OCI-LY3 (cell line): ENCODE data around the gene M6PR.
"Not testable (repeated sequence)": the region's sequence is repeated elsewhere in the genome, so short reads cannot be mapped to it uniquely, and the experiment has no call there.

Source experiments
- H2AFZ ChIP-seq: fragments of 200-600, 300-600 bp; shearing (Covaris generic); 2 replicates; pipeline ENCODE4 v1.6.0; 2014; ENCODE audit warnings: antibody characterized with exemption, low read depth, low read length
- H3K27ac ChIP-seq: fragments of 200-600, 300-600 bp; sonication (generic); 2 replicates; pipeline ENCODE4 v1.5.1; 2014; ENCODE audit warnings: mild to moderate bottlenecking, low read length, moderate library complexity, mixed read lengths
- H3K27me3 ChIP-seq: fragments of 200-600, 300-600 bp; sonication (generic); 2 replicates; pipeline ENCODE4 v1.6.1; 2014; ENCODE audit warnings: low read depth, low read length, mixed read lengths
- H3K36me3 ChIP-seq: fragments of 200-600, 300-600 bp; sonication (generic); replicated peaks from 2 replicates; pipeline ENCODE3; 2014; ENCODE audit warnings: low read depth, low read length, mixed read lengths
- H3K4me1 ChIP-seq: fragments of 300-600, 200-600 bp; sonication (generic); 2 replicates; pipeline ENCODE4 v1.6.1; 2014; ENCODE audit warnings: low read length, mixed read lengths
- H3K4me2 ChIP-seq: fragments of 200-600, 300-600 bp; sonication (generic); 2 replicates; pipeline ENCODE4 v1.6.1; 2014; ENCODE audit warnings: low read length, mixed read lengths
- H3K4me3 ChIP-seq: fragments of 300-600, 200-600 bp; sonication (generic); 2 replicates; pipeline ENCODE4 v1.5.1; 2014; ENCODE audit warnings: antibody characterized with exemption, mild to moderate bottlenecking, low read length, moderate library complexity
- H3K79me2 ChIP-seq: fragments of 300-600, 200-600 bp; shearing (Covaris generic); 2 replicates; pipeline ENCODE4 v1.6.1; 2014; ENCODE audit warnings: mild to moderate bottlenecking, low read length, mixed read lengths
- H3K9ac ChIP-seq: fragments of 300-600, 200-600 bp; shearing (Covaris generic); 2 replicates; pipeline ENCODE4 v1.6.0; 2014; ENCODE audit warnings: mild to moderate bottlenecking, low read length, moderate library complexity
- H3K9me3 ChIP-seq: fragments of 200-600, 300-600 bp; shearing (Covaris generic); 2 replicates; pipeline ENCODE4 v1.6.1; 2014; ENCODE audit warnings: low read length, mixed read lengths; ENCODE audit not compliant: insufficient read depth
- H4K20me1 ChIP-seq: fragments of 200-600, 300-600 bp; sonication (generic); 2 replicates; pipeline ENCODE4 v1.6.1; 2016; ENCODE audit warnings: low read length, mixed read lengths; ENCODE audit not compliant: insufficient read depth
- CTCF ChIP-seq: fragments of 200-600, 300-600 bp; sonication (generic); IDR thresholded peaks from 2 replicates; pipeline ENCODE4 v1.5.1; 2014; ENCODE audit warnings: antibody characterized with exemption, low read length, low read depth
- EZH2phosphoT487 ChIP-seq: fragments of 200-600 bp; shearing (Covaris generic); IDR thresholded peaks from 2 replicates; pipeline ENCODE4 v1.6.1; 2018; ENCODE audit warnings: antibody characterized with exemption, mixed run types, low read depth

Gene M6PR

GRCh38 chr12:8946733-8947132, 2.7 kb downstream of the M6PR start:
- peak overlapping the region; percentile 85 for H3K4me3 ChIP-seq

GRCh38 chr12:8943565-8944186, 5.8 kb downstream of the M6PR start:
- H3K9me3 ChIP-seq: no peaks in the 10 kb centered on the region
- peaks cover 37% of the 10 kb centered on the region for H4K20me1 ChIP-seq
- no peak overlapping the region for H2AFZ ChIP-seq
- peaks cover 46% of the 10 kb centered on the region for H3K36me3 ChIP-seq
- no peak overlapping the region for H3K4me3 ChIP-seq
- H3K4me1 ChIP-seq: peaks cover 22% of the 10 kb centered on the region
- no peaks in the 10 kb centered on the region for H3K27me3 ChIP-seq
- TF ChIP-seq CTCF (no peak), EZH2phosphoT487 (no peak)
- H3K4me2 ChIP-seq: no peak overlapping the region
- H3K9ac ChIP-seq: no peak overlapping the region
- peaks cover 37% of the 10 kb centered on the region for H3K79me2 ChIP-seq
- H3K27ac ChIP-seq: no peak overlapping the region

More at GRCh38 chr12:8946733-8947132, 2.7 kb downstream of the M6PR start:
- H3K27me3 ChIP-seq: no peaks in the 10 kb centered on the region
- H3K9me3 ChIP-seq: no peaks in the 10 kb centered on the region
- H4K20me1 ChIP-seq: peaks cover 37% of the 10 kb centered on the region
- peaks cover 40% of the 10 kb centered on the region for H3K36me3 ChIP-seq
- TF ChIP-seq CTCF: no peak
- H3K79me2 ChIP-seq: peaks cover 52% of the 10 kb centered on the region
- peaks cover 29% of the 10 kb centered on the region for H3K4me1 ChIP-seq
- peak overlapping the region; percentile 93; the same call in 1 of the 2 replicates for H3K9ac ChIP-seq
- H3K4me2 ChIP-seq: peak overlapping the region; percentile 85
- no peak overlapping the region for H2AFZ ChIP-seq
- peak overlapping the region; percentile 94 for H3K27ac ChIP-seq

- H3K9me3 ChIP-seq: no peaks in the 10 kb centered on the region
- H3K27me3 ChIP-seq: no peaks in the 10 kb centered on the region
- peaks cover 55% of the 10 kb centered on the region for H3K36me3 ChIP-seq
- no peak overlapping the region for H3K4me2 ChIP-seq
- H3K4me1 ChIP-seq: peaks cover 8% of the 10 kb centered on the region
- no peak overlapping the region for H3K4me3 ChIP-seq
- peaks cover 19% of the 10 kb centered on the region for H3K79me2 ChIP-seq
- no peak for TF ChIP-seq CTCF
- no peak for TF ChIP-seq EZH2phosphoT487
- H3K9ac ChIP-seq: no peak overlapping the region
- H4K20me1 ChIP-seq: peaks cover 22% of the 10 kb centered on the region
- H2AFZ ChIP-seq: no peak overlapping the region
- H3K27ac ChIP-seq: no peak overlapping the region
Observed at GRCh38 chr12:8941691-8942478, 7.6 kb downstream of the M6PR start.

- H3K27me3 ChIP-seq, H4K20me1 ChIP-seq, H3K9ac ChIP-seq, H3K27ac ChIP-seq, H3K79me2 ChIP-seq, H3K4me3 ChIP-seq, H2AFZ ChIP-seq, H3K4me2 ChIP-seq, H3K4me1 ChIP-seq, H3K9me3 ChIP-seq: not testable (repeated sequence)
- peaks cover 25% of the 10 kb centered on the region for H3K36me3 ChIP-seq
Observed at GRCh38 chr12:8937842-8938442, 11.5 kb downstream of the M6PR start.
